ENCODE measurements around the gene UCHL1. TPM values are rescaled to one million over a fixed set of nuclear protein-coding genes. Genes with fewer than 3 reads are reported as not detected.
A peak's percentile ranks its signal among the peaks of the same experiment; 100 is the strongest.
"Not testable (repeated sequence)": the region's sequence is repeated elsewhere in the genome, so short reads cannot be mapped to it uniquely, and the experiment has no call there.

UCHL1 gene
- total RNA-seq, 8 experiments from 2014 or later: 38.5 to 1,252 (median 690) TPM

GRCh38 chr4:41245983-41246382 is 10.7 kb upstream of the UCHL1 start:
- H3K4me3 ChIP-seq: no peak overlapping the region
- H3K4me1 ChIP-seq (replicated peaks in 1 of 2): no peaks in the 10 kb centered on the region
- 60 to 100% (median 100%) methylated on average over 1 of the region's 1 CpG; no CpG with 5 or more reads in 4 of the 10 experiments for WGBS, 10 experiments
- no peak overlapping the region for H3K27ac ChIP-seq
- in situ Hi-C loops (cut with MboI; ENCODE audit: low pct_unique_long_range_greater_than_20kb in 2 of 9, low sequenced_read_pairs in 9 of 9, unreplicated experiment in 9 of 9): no loop called here
- no peak for ATAC-seq (replicated peaks in 6 of 8)

DNA sequence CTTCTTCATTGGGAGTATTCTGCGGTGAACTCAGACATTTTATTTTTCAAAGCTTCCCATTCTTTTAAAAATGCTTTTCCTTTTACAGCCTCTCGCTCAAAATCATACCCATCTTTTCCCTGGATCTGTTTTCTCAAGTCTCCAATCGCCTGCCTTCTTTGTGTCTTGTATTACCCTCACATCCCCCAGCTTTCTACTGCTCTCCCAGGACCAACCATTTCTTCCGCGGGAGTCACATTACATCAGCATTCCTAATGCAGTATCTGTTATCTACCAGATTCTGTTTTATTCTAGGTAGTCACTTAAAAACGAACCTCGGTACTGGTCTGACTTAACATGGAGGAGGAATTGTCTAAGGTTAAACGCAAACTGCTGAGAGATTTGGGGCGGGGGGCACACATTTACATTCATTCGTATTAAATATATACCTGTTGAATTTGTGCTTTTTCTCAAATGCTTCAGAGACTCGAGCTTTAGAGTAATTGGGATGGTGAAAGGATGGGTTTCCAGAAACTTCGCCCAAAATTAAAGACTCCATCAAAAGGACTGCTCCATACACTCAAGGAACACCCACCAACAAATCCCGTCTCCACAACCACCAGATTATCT is 493 bp upstream of the UCHL1 start:
- H3K4me1 ChIP-seq (replicated peaks in 1 of 2): peaks cover 14 to 18% of the 10 kb centered on the region in 2 donors
- 3 to 80% (median 12%) methylated on average over 2 to 11 of the region's 13 CpGs for WGBS, 10 experiments
- peak in 6 of 8 experiments; percentile 3 to 45 (median 28) for ATAC-seq (replicated peaks in 6 of 8)
- in situ Hi-C loops (cut with MboI; ENCODE audit: low pct_unique_long_range_greater_than_20kb in 2 of 9, low sequenced_read_pairs in 9 of 9, unreplicated experiment in 9 of 9): loop anchor here in 1 of 9 experiments (25.0 kb wide), 1 partner anchor 631 kb away; no protein-coding TSS in a partner anchor
- H3K27ac ChIP-seq: peak overlapping the region; percentile 69 to 93
- H3K4me3 ChIP-seq: peak overlapping the region; percentile 58 to 82 (median 67)

GRCh38 chr4:41257257-41257901 is 651 bp downstream of the UCHL1 start:
- H3K27ac ChIP-seq: peak overlapping the region; percentile 80 to 86
- in situ Hi-C loops (cut with MboI; ENCODE audit: low pct_unique_long_range_greater_than_20kb in 2 of 9, low sequenced_read_pairs in 9 of 9, unreplicated experiment in 9 of 9): loop anchor here in 1 of 9 experiments (25.0 kb wide), 1 partner anchor 630 kb away; no protein-coding TSS in a partner anchor

GRCh38 chr4:41257906-41258305 is 1.2 kb downstream of the UCHL1 start:
- H3K4me1 ChIP-seq (replicated peaks in 1 of 2): peaks cover 14 to 18% of the 10 kb centered on the region in 2 donors
- H3K4me3 ChIP-seq: peak overlapping the region; percentile 58 to 82 (median 67)
- WGBS, 10 experiments: 3 to 98% (median 15%) methylated on average over 4 to 9 of the region's 11 CpGs; no CpG with 5 or more reads in 5 of the 10 experiments
- in situ Hi-C loops (cut with MboI; ENCODE audit: low pct_unique_long_range_greater_than_20kb in 2 of 9, low sequenced_read_pairs in 9 of 9, unreplicated experiment in 9 of 9): loop anchor here in 1 of 9 experiments (25.0 kb wide), 1 partner anchor 629 kb away; no protein-coding TSS in a partner anchor
- ATAC-seq (replicated peaks in 6 of 8): no peak
- H3K27ac ChIP-seq: peak overlapping the region; percentile 80 to 86

More at GRCh38 chr4:41257257-41257901, 651 bp downstream of the UCHL1 start:
- peak; percentile 62 to 87 (median 78) for ATAC-seq (replicated peaks in 6 of 8)
- peak overlapping the region; percentile 58 to 82 (median 67) for H3K4me3 ChIP-seq
- WGBS, 10 experiments: 0% methylated on average over 1 to 2 of the region's 69 CpGs; no CpG with 5 or more reads in 8 of the 10 experiments
- peaks cover 14 to 18% of the 10 kb centered on the region in 2 donors for H3K4me1 ChIP-seq (replicated peaks in 1 of 2)

DNA sequence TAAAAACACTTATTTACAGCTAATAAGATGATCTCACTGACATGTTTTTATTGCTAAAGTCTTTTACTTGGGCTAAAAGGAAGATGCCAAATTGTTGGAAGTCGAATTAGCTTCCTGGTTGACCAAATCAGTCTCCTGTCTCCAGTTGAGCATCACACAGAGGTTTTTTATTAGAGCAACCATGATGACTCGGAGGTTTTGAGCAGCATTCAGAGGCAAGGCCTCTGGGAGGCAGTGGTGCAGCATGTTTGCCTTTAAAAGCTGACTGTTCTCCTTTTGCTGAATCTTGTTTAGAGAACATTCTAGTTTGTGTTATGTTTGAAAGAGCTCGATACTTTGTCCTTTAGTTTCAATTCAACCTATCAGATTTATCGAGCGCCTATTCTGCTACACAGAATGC is 2.1 kb downstream of the UCHL1 start:
- peaks cover 14 to 18% of the 10 kb centered on the region in 2 donors for H3K4me1 ChIP-seq (replicated peaks in 1 of 2)
- no peak overlapping the region for H3K27ac ChIP-seq
- H3K4me3 ChIP-seq: peak overlapping the region; percentile 58 to 82 (median 67)
- in situ Hi-C loops (cut with MboI; ENCODE audit: low pct_unique_long_range_greater_than_20kb in 2 of 9, low sequenced_read_pairs in 9 of 9, unreplicated experiment in 9 of 9): loop anchor here in 1 of 9 experiments (25.0 kb wide), 1 partner anchor 629 kb away; no protein-coding TSS in a partner anchor
- peak in 4 of 8 experiments; percentile 4 to 41 (median 6) for ATAC-seq (replicated peaks in 6 of 8)
- 33 to 91% (median 60%) methylated on average over 1 to 5 of the region's 5 CpGs; no CpG with 5 or more reads in 1 of the 10 experiments for WGBS, 10 experiments

GRCh38 chr4:41260116-41260733 is 3.5 kb downstream of the UCHL1 start:
- Histone ChIP-seq H3K27ac (no peak overlapping the region), H3K4me3 (no peak overlapping the region), H3K4me1 (replicated peaks in 1 of 2) (peaks cover 14 to 18% of the 10 kb centered on the region in 2 donors)
- in situ Hi-C loops (cut with MboI; ENCODE audit: low pct_unique_long_range_greater_than_20kb in 2 of 9, low sequenced_read_pairs in 9 of 9, unreplicated experiment in 9 of 9): loop anchor here in 2 of 9 experiments (10.0 to 25.0 kb wide), 2 partner anchors 395 to 627 kb away; no protein-coding TSS in a partner anchor
- no peak for ATAC-seq (replicated peaks in 6 of 8)
- WGBS, 10 experiments: 30 to 94% (median 83%) methylated on average over 2 to 9 of the region's 9 CpGs; no CpG with 5 or more reads in 2 of the 10 experiments

DNA sequence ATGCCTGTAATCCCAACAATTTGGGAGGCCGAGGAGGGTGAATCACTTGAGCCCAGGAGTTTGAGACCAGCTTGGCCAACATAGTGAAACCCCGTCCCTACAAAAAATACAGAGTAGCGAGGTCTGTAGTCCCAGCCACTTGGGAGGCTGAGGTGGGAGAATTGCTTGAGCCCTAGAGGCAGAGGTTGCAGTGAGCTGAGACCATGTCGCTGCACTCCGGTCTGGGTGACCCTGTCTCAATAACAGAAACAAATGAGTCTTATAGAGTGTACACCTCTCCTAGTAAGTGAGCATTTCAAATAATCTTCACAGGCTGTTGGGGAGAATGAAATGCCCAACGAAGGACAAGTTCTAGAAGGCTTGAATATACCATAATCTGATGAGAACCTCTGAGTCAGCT is 5.5 kb downstream of the UCHL1 start:
- H3K4me1 ChIP-seq (replicated peaks in 1 of 2): peaks cover 11 to 12% of the 10 kb centered on the region in 2 donors
- H3K4me3 ChIP-seq: no peak overlapping the region
- no peak for ATAC-seq (replicated peaks in 6 of 8)
- WGBS, 10 experiments: 60 to 100% (median 100%) methylated on average over 1 to 6 of the region's 6 CpGs; no CpG with 5 or more reads in 2 of the 10 experiments
- no peak overlapping the region for H3K27ac ChIP-seq
- in situ Hi-C loops (cut with MboI; ENCODE audit: low pct_unique_long_range_greater_than_20kb in 2 of 9, low sequenced_read_pairs in 9 of 9, unreplicated experiment in 9 of 9): loop anchor here in 2 of 9 experiments (10.0 to 25.0 kb wide), 2 partner anchors 393 to 625 kb away; no protein-coding TSS in a partner anchor

- ATAC-seq (replicated peaks in 6 of 8): no peak
- in situ Hi-C loops (cut with MboI; ENCODE audit: low pct_unique_long_range_greater_than_20kb in 2 of 9, low sequenced_read_pairs in 9 of 9, unreplicated experiment in 9 of 9): loop anchor here in 2 of 9 experiments (10.0 to 25.0 kb wide), 2 partner anchors 391 to 623 kb away; no protein-coding TSS in a partner anchor
- Histone ChIP-seq H3K27ac (no peak overlapping the region), H3K4me3 (no peak overlapping the region), H3K4me1 (replicated peaks in 1 of 2) (peaks cover 4 to 8% of the 10 kb centered on the region in 2 donors)
- 33 to 100% (median 87%) methylated on average over 1 of the region's 1 CpG; no CpG with 5 or more reads in 2 of the 10 experiments for WGBS, 10 experiments
Measured at GRCh38 chr4:41264212-41264611, 7.5 kb downstream of the UCHL1 start.

GRCh38 chr4:41267997-41268396 is 11.3 kb downstream of the UCHL1 start:
- H3K27ac ChIP-seq: no peak overlapping the region
- no peaks in the 10 kb centered on the region for H3K4me1 ChIP-seq (replicated peaks in 1 of 2)
- WGBS, 10 experiments: 13 to 100% (median 88%) methylated on average over 1 to 6 of the region's 7 CpGs; no CpG with 5 or more reads in 3 of the 10 experiments
- H3K4me3 ChIP-seq: no peak overlapping the region
- peak in 5 of 8 experiments; percentile 25 to 98 (median 43) for ATAC-seq (replicated peaks in 6 of 8)
- in situ Hi-C loops (cut with MboI; ENCODE audit: low pct_unique_long_range_greater_than_20kb in 2 of 9, low sequenced_read_pairs in 9 of 9, unreplicated experiment in 9 of 9): loop anchor here in 2 of 9 experiments (10.0 to 25.0 kb wide), 2 partner anchors 387 to 619 kb away; no protein-coding TSS in a partner anchor

GRCh38 chr4:41268721-41269517 is 12.2 kb downstream of the UCHL1 start:
- H3K27ac ChIP-seq: no peak overlapping the region
- H3K4me3 ChIP-seq: no peak overlapping the region
- WGBS, 10 experiments: 84 to 100% (median 94%) methylated on average over 1 to 6 of the region's 7 CpGs; no CpG with 5 or more reads in 1 of the 10 experiments
- H3K4me1 ChIP-seq (replicated peaks in 1 of 2): no peaks in the 10 kb centered on the region
- in situ Hi-C loops (cut with MboI; ENCODE audit: low pct_unique_long_range_greater_than_20kb in 2 of 9, low sequenced_read_pairs in 9 of 9, unreplicated experiment in 9 of 9): loop anchor here in 2 of 9 experiments (10.0 to 25.0 kb wide), 2 partner anchors 386 to 618 kb away; no protein-coding TSS in a partner anchor
- ATAC-seq (replicated peaks in 6 of 8): peak in 1 of 8 experiments; percentile 9

DNA sequence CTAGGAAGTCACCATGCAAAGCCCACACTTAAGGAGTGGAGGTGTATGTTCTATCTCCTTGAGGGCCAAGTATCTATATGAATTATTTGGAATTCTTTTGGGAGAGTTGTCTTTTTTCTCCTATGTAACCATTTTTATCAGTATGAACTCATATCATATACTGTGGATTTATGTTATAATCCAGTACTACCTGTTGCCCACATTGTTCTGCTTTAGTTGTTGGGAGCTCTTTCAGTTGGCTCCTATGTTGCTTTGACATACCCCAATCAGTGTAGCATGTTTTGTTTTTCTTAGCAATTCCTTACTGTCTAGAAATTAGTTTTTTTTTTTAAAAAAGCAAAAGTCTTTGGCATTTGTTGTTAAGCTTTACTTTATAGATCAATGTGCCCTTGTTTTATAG is 13.0 kb downstream of the UCHL1 start:
- in situ Hi-C loops (cut with MboI; ENCODE audit: low pct_unique_long_range_greater_than_20kb in 2 of 9, low sequenced_read_pairs in 9 of 9, unreplicated experiment in 9 of 9): loop anchor here in 2 of 9 experiments (10.0 to 25.0 kb wide), 2 partner anchors 385 to 618 kb away; no protein-coding TSS in a partner anchor
- Histone ChIP-seq H3K4me3 (no peak overlapping the region), H3K4me1 (replicated peaks in 1 of 2) (no peaks in the 10 kb centered on the region), H3K27ac (no peak overlapping the region)
- ATAC-seq (replicated peaks in 6 of 8): peak in 1 of 8 experiments; percentile 8

DNA sequence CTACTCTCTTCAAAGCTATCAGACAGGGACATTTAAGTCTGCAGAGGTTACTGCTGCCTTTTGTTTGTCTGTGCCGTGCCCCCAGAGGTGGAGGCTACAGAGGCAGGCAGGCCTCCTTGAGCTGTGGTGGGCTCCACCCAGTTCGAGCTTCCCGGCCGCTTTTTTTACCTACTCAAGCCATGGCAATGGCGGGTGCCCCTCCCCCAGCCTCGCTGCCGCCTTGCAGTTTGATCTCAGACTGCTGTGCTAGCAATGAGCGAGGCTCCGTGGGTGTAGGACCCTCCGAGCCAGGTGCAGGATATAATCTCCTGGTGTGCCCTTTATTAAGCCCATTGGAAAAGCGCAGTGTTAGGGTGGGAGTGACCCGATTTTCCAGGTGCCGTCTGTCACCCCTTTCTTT is 19.2 kb downstream of the UCHL1 start:
- not testable (repeated sequence) for H3K4me3 ChIP-seq; H3K27ac ChIP-seq; ATAC-seq (replicated peaks in 6 of 8); H3K4me1 ChIP-seq (replicated peaks in 1 of 2)
- 100% methylated on average over 1 of the region's 13 CpGs; no CpG with 5 or more reads in 9 of the 10 experiments for WGBS, 10 experiments
- in situ Hi-C loops (cut with MboI; ENCODE audit: low pct_unique_long_range_greater_than_20kb in 2 of 9, low sequenced_read_pairs in 9 of 9, unreplicated experiment in 9 of 9): loop anchor here in 7 of 9 experiments (25.0 kb wide), 4 partner anchors 186 to 611 kb away; no protein-coding TSS in a partner anchor

Data from motor neuron (in vitro differentiated cells).